Aorta (tissue), 5 donors: ENCODE results near the gene ZFAND4. TPM values are rescaled to one million over a fixed set of nuclear protein-coding genes. Genes with fewer than 3 reads are reported as not detected.
"Not testable (repeated sequence)": the region's sequence is repeated elsewhere in the genome, so short reads cannot be mapped to it uniquely, and the experiment has no call there.

Source experiments
- ATAC-seq: fragments of 200-7000 bp; cut with Tn5 transposase; one replicate; pipeline ENCODE4 v1.9.1; 2022; ENCODE audit warnings: moderate library complexity; ENCODE audit not compliant: low FRiP score
- DNase-seq, 2 donors: peaks; one replicate each; pipeline ENCODE4 v3.0.0-alpha.2; 2020
- H3K27ac ChIP-seq, 2 donors: one replicate each; pipeline ENCODE4 v1.5.1; 2013; ENCODE audit warnings: low read length in 2 of 2, mild to moderate bottlenecking in 2 of 2, moderate library complexity in 2 of 2, control low read depth in 1 of 2, inconsistent platforms in 1 of 2, low read depth in 1 of 2
- H3K27me3 ChIP-seq, 2 donors: one replicate each; pipeline ENCODE4 v1.6.1; 2013; ENCODE audit warnings: control low read depth in 1 of 2, low read length in 1 of 2, mild to moderate bottlenecking in 1 of 2, moderate library complexity in 1 of 2; ENCODE audit not compliant: insufficient read depth in 2 of 2, control insufficient read depth in 1 of 2
- H3K36me3 ChIP-seq, 2 donors: one replicate each; pipeline ENCODE4 v1.6.1; 2013; ENCODE audit warnings: control low read depth in 1 of 2, low read length in 1 of 2, mild to moderate bottlenecking in 1 of 2; ENCODE audit not compliant: insufficient read depth in 2 of 2, control insufficient read depth in 1 of 2
- H3K4me1 ChIP-seq, 2 donors: one replicate each; pipeline ENCODE4 v1.6.1; 2013; ENCODE audit warnings: low read length in 2 of 2, control low read depth in 1 of 2, mild to moderate bottlenecking in 1 of 2, moderate library complexity in 1 of 2; ENCODE audit not compliant: insufficient read depth in 2 of 2, control insufficient read depth in 1 of 2
- H3K4me3 ChIP-seq, 2 donors: one replicate each; pipeline ENCODE4 v1.5.1; 2013; ENCODE audit warnings: low read length in 2 of 2, control low read depth in 1 of 2, mild to moderate bottlenecking in 1 of 2
- H3K9me3 ChIP-seq: one replicate; pipeline ENCODE4 v1.6.1; 2013; ENCODE audit warnings: mild to moderate bottlenecking, low read length; ENCODE audit not compliant: control insufficient read depth
- WGBS, 2 donors: extraction: QIAGEN DNeasy Blood & Tissue Kit; methylation state at CpG; one replicate each; pipeline ENCODE4 v1.1.7; 2013; 5-methylcytosine and 5-hydroxymethylcytosine counted together
- intact Hi-C, 2 donors: fragments of 100-400 bp; cut with DNase I; formaldehyde crosslinking; loops; one replicate each; pipeline versions ENCODE4 v1.14.2 to v1.15.0; 2022
- polyA plus RNA-seq, 2 donors: library from polyadenylated mRNA; stranded (reverse); fragments of 200-250 nt; gene quantifications; one replicate each; pipeline ENCODE4 v1.2.3, GENCODE V29; 2013
- total RNA-seq, 2 donors: library from RNA; stranded (reverse); fragmentation: NEBNext Ultra II Directional; extraction: Animal tissue kit (Norgen Biotek cat#: 25700); gene quantifications; one replicate each; pipeline ENCODE4 v1.2.1, GENCODE V29; 2021
- donor health status: healthy with polysubstance abuse.
- donor health status: Bipolar disorder and iron deficiency.
- donor health status: DM: no; HTN: no; CAD: no.
- donor health status: DM: no; HTN: no; CAD: no.
- donor health status: DM: yes; HTN: yes; CAD: no.

The ZFAND4 gene
- total and polyA plus RNA-seq, 4 donors, result 4.2 to 16.8 (median 10.2) TPM

DNA sequence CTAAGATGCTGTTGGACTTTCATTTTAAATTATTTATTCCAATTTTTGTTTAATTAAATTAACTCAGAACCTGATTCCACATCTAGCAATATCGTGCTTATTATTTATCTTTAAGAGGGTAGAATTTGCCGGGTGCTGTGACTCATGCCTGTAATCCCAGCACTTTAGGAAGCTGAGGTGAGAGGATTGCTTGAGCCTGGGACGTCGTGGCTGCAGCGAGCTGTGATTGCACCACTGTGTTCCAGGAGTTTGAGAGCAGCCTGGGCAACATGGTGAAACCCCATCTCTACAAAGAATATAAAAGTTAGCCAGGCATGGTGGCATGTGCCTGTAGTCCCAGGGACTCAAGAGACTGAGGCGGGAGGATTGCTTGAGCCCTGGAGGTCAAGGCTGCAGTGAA lies 47.8 kb downstream of the ZFAND4 start:
- DNase-seq (no peak), ATAC-seq (no peak)
- WGBS, 2 donors, result 94 to 99% methylated on average over 6 of the region's 6 CpGs
- no peak overlapping the region for H3K4me3 ChIP-seq
- H3K27me3 ChIP-seq, result no peaks in the 10 kb centered on the region
- H3K4me1 ChIP-seq, result peaks cover 0 to 2% of the 10 kb centered on the region in 2 donors
- intact Hi-C loops, result no loop called here
- no peak overlapping the region for H3K27ac ChIP-seq
- no peaks in the 10 kb centered on the region for H3K9me3 ChIP-seq
- H3K36me3 ChIP-seq, result peaks cover 2% of the 10 kb centered on the region in 2 donors

DNA sequence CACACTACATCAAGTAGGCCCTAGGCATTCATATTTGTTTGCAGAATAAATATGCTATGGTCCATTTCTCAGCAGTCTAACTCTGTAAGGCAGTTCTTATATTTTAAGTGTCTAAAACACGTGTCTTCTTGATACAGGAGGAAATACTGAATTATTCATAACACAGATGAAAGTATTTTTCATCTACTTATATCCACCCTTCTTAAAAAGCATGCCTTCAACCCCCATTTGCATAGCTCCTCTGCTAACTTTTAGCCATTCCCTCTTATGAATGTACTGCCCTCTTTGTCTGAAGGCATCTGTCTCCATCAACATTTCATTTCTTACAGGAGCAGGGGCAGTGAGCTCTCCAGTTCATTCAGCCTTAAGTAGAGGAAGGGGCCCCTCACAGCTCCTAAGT lies 57.7 kb downstream of the ZFAND4 start:
- H3K4me1 ChIP-seq, result no peaks in the 10 kb centered on the region
- DNase-seq (no peak), ATAC-seq (no peak)
- no peaks in the 10 kb centered on the region for H3K27me3 ChIP-seq
- peaks cover 0 to 6% of the 10 kb centered on the region in 2 donors for H3K36me3 ChIP-seq
- intact Hi-C loops, result no loop called here
- H3K27ac ChIP-seq, result no peak overlapping the region
- no peaks in the 10 kb centered on the region for H3K9me3 ChIP-seq
- H3K4me3 ChIP-seq, result no peak overlapping the region
- WGBS, 2 donors, result 83 to 90% methylated on average over 1 of the region's 1 CpG

DNA sequence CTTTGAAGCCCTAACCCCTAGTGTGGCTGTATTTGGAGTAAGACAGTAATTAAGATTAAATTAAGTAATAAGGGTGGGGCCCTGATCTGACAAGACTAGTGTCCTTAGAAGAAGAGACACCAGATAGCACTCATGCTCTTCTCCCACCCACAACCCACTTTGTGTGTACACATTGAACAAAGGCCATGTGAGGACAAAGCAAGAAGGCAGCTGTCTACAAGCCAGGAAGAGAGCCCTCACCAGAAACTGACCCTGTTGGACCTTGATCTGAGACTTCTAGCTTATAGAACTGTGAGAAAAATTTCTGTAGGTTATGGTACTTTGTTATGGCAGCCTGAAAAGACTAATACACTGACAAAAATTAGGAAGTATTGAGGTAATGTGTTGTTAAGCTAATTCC lies 59.8 kb downstream of the ZFAND4 start:
- H3K27me3 ChIP-seq, result no peaks in the 10 kb centered on the region
- no peak overlapping the region for H3K27ac ChIP-seq
- ATAC-seq (no peak), DNase-seq (no peak)
- H3K4me1 ChIP-seq, result no peaks in the 10 kb centered on the region
- no peak overlapping the region for H3K4me3 ChIP-seq
- H3K9me3 ChIP-seq, result no peaks in the 10 kb centered on the region
- intact Hi-C loops, result no loop called here
- H3K36me3 ChIP-seq, result peaks cover 0 to 6% of the 10 kb centered on the region in 2 donors

DNA sequence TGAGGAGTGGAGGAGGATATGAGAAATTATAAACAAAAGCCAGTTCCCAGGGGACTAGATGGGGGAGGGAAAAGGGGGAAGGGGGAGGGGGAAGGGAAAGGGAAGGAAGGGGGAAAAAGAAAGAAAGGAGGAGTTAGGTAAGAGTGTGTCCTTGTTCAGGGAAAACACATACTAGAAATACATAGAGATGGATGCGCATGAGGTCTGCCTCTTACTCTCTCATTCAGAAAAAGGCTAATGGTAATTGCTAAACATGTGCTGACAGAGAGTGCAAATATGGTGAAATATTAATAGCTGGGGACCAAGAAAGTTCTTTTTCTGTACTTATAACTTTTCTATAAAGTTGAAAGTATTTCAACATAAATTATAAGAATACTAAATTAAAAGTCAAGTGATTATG lies 64.5 kb downstream of the ZFAND4 start:
- no peaks in the 10 kb centered on the region for H3K9me3 ChIP-seq
- WGBS, 2 donors, result 90 to 99% methylated on average over 1 of the region's 1 CpG

DNA sequence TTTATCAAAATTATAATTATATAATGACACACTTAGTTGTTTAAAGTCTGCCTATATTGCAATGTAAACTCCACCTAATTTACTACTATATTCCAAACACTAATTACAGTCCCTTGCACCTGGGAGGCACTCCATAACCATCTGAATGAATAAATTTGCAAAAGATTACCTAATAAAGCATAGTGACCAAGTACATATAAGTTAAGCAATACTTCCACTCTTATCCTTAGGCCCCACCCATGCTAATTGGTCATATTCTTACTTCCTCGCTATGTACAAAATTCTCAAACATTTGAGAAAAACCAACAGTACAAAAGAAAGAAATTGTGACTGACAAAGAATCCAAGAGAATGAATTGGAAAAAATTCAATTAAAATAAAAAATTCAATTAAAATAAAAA lies 65.3 kb downstream of the ZFAND4 start:
- no peaks in the 10 kb centered on the region for H3K4me1 ChIP-seq
- 97% methylated on average over 1 of the region's 1 CpG for WGBS, 2 donors
- H3K9me3 ChIP-seq, result no peaks in the 10 kb centered on the region
- intact Hi-C loops, result no loop called here
- no peak for DNase-seq
- H3K27ac ChIP-seq, result no peak overlapping the region
- no peak overlapping the region for H3K4me3 ChIP-seq
- no peaks in the 10 kb centered on the region for H3K27me3 ChIP-seq
- no peak for ATAC-seq
- H3K36me3 ChIP-seq, result peaks cover 0 to 1% of the 10 kb centered on the region in 2 donors

More for the DNA sequence above, 64.5 kb downstream of the ZFAND4 start:
- Histone ChIP-seq H3K36me3 (peaks cover 0 to 4% of the 10 kb centered on the region in 2 donors), H3K4me3 (no peak overlapping the region), H3K27ac (no peak overlapping the region), H3K27me3 (no peaks in the 10 kb centered on the region), H3K4me1 (no peaks in the 10 kb centered on the region)
- intact Hi-C loops, result no loop called here
- DNase-seq (no peak), ATAC-seq (no peak)

DNA sequence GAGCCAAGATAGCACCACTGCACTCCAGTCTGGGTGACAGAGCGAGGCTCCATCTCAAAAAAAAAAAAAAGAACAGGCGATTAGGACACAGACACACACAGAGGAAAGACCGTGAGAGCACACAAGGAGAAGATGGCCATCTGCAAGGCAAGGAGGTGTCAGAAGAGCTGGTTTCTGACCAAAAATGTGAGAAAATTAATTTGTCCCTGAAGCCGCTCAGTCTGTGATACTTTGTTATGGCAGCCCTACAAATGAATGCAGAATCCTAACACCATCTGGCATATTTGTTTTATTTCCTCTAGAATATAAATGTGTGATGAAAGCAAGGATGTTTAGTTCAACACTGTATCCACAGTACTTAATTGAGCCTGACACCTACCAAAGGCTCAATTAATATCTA lies 69.7 kb downstream of the ZFAND4 start:
- 93 to 95% methylated on average over 4 of the region's 4 CpGs for WGBS, 2 donors
- H3K27me3 ChIP-seq, result no peaks in the 10 kb centered on the region
- intact Hi-C loops, result no loop called here
- H3K9me3 ChIP-seq, result no peaks in the 10 kb centered on the region
- H3K4me3 ChIP-seq, result no peak overlapping the region
- ATAC-seq (no peak), DNase-seq (no peak)
- no peaks in the 10 kb centered on the region for H3K36me3 ChIP-seq
- H3K27ac ChIP-seq, result no peak overlapping the region
- H3K4me1 ChIP-seq, result no peaks in the 10 kb centered on the region

DNA sequence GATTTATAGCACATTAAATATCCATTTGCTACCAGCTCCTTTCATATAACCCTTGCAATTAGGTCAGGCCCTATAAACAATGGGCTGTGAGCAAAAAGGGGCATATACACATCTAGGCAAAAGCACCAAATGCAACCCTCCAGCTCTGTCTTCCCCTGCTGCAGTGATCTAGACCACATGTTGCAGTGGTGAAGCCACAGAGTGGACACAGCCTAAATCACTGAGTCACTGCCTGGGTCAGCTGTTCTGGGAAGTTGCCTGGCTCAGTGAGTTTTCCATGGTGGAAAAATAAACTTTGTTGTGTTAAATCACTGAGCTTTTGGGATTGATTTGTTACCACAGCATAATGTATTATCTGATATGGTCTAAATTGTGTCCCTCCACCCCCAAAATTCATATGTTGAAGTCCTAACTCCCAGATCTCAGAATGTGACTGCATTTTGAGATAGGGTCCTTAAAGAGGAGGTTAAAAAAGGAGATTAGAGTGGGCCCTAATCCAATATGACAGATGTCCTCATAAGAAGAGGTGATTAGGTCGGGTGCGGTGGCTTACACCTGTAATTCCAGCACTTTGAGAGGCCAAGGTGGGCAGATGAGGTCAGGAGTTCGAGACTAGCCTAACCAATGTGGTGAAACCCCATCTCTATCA lies 70.4 kb downstream of the ZFAND4 start:
- intact Hi-C loops, result no loop called here
- Histone ChIP-seq H3K36me3 (no peaks in the 10 kb centered on the region), H3K4me3 (no peak overlapping the region), H3K9me3 (no peaks in the 10 kb centered on the region), H3K27ac (no peak overlapping the region), H3K4me1 (no peaks in the 10 kb centered on the region), H3K27me3 (no peaks in the 10 kb centered on the region)
- no peak for ATAC-seq
- no peak for DNase-seq
- WGBS, 2 donors, result 93 to 94% methylated on average over 3 of the region's 3 CpGs

DNA sequence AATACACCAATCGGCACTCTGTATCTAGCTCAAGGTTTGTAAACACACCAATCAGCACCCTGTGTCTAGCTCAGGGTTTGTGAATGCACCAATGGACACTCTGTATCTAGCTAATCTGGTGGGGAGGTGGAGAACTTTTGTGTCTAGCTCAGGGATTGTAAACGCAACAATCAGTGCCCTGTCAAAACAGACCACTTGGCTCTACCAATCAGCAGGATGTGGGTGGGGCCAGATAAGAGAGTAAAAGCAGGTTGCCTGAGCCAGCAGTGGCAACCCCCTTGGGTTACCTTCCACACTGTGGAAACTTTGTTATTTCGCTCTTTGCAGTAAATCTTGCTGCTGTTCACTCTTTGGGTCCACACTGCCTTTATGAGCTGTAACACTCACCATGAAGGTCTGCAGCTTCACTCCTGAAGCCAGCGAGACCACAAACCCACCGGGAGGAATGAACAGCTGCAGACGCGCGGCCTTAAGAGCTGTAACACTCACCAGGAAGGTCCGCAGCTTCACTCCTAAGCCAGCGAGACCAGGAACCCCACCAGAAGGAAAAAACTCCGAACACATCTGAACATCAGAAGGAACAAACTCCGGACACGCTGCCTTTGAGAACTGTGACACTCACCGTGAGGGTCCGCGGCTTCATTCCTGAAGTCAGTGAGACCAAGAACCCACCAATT lies 71.2 kb downstream of the ZFAND4 start:
- H3K27ac ChIP-seq, DNase-seq, ATAC-seq, H3K36me3 ChIP-seq, H3K27me3 ChIP-seq, H3K4me1 ChIP-seq, H3K4me3 ChIP-seq, intact Hi-C loops, H3K9me3 ChIP-seq: not testable (repeated sequence)
- WGBS, 2 donors, result 89% methylated on average over 15 to 16 of the region's 16 CpGs
